CD1c-positive myeloid dendritic cell (primary cell): ENCODE results near the gene WDFY2.

ENCODE experiments used
- DNase-seq: peaks from one replicate; pipeline ENCODE4 v3.0.0-alpha.2; 2016; ENCODE audit errors: extremely low spot score

WDFY2 gene

GRCh38 chr13:51797664-51798488 is 213.6 kb downstream of the WDFY2 start:
- DNase-seq, result peak; percentile 42

GRCh38 chr13:51799261-51799660 is 215.0 kb downstream of the WDFY2 start:
- no peak for DNase-seq

- DNase-seq, result no peak
These were observed 216.2 kb downstream of the WDFY2 start for GRCh38 chr13:51800486-51800885.

GRCh38 chr13:51801631-51802099 is 217.4 kb downstream of the WDFY2 start:
- peak; percentile 48 for DNase-seq

- DNase-seq, result no peak
These were observed 218.6 kb downstream of the WDFY2 start for GRCh38 chr13:51802631-51803418.

GRCh38 chr13:51803422-51804294 is 219.4 kb downstream of the WDFY2 start, which contains the start of gene DHRS12:
DHRS12 (minus strand) TSS chr13:51804163; CDS start chr13:51799659, 4,504 bp downstream.
- peak; percentile 95 for DNase-seq

GRCh38 chr13:51804295-51805172 is 220.3 kb downstream of the WDFY2 start:
- no peak for DNase-seq

GRCh38 chr13:51805313-51805712 is 221.1 kb downstream of the WDFY2 start:
- DNase-seq, result no peak

GRCh38 chr13:51805925-51806324 is 221.7 kb downstream of the WDFY2 start:
- DNase-seq, result no peak

- peak; percentile 57 for DNase-seq
These were observed 222.3 kb downstream of the WDFY2 start for GRCh38 chr13:51806566-51806965.

GRCh38 chr13:51807041-51807440 is 222.8 kb downstream of the WDFY2 start:
- DNase-seq, result no peak

GRCh38 chr13:51808811-51809210 is 224.5 kb downstream of the WDFY2 start:
- DNase-seq, result no peak

GRCh38 chr13:51811046-51811445 is 226.8 kb downstream of the WDFY2 start:
- no peak for DNase-seq

GRCh38 chr13:51811920-51812451 is 227.7 kb downstream of the WDFY2 start:
- peak; percentile 49 for DNase-seq

GRCh38 chr13:51814071-51814470 is 229.8 kb downstream of the WDFY2 start:
- DNase-seq, result no peak

- DNase-seq, result peak; percentile 76
These were observed 230.8 kb downstream of the WDFY2 start for GRCh38 chr13:51814825-51815650.

- no peak for DNase-seq
These were observed 231.6 kb downstream of the WDFY2 start for GRCh38 chr13:51815848-51816247.

- no peak for DNase-seq
These were observed 232.5 kb downstream of the WDFY2 start for GRCh38 chr13:51816604-51817249.
